Choroid plexus epithelial cell (primary cell): ENCODE data around the gene NCBP3.

Experiments
- DNase-seq: peaks from one replicate; pipeline ENCODE4 v3.0.0-alpha.2; 2010; ENCODE audit warnings: low read depth
- H3K4me3 ChIP-seq: 2 replicates; pipeline ENCODE4 v1.5.1; 2011; ENCODE audit warnings: low read depth, mild to moderate bottlenecking, control low read depth, low read length, moderate library complexity
- TF ChIP-seq, protein P1 (sequence below): conservative IDR thresholded peaks from 2 replicates; pipeline ENCODE4 v1.5.1; 2011; ENCODE audit warnings: low read depth, mild to moderate bottlenecking, control low read depth, inconsistent platforms, low read length, moderate library complexity

The NCBP3 gene

DNA sequence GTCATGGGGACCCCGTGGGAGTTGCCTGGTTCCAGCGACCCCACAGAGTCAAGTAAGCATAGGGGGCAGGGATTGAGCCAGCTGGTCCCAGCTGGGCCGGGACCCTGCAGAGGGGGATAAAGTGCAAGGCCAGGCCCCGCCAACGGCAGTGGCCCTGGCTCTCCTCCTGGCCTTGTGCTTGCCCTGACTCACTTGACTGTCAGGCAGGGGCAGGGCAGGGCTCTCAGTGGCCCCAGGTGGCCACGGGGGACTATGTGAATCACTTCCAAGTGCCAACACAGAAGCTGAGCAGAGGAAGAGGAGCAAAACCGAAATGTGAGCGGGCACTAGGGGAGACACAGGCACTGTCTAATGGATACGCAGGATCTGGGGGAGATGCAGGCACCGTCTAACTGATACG, 21.6 kb upstream of the NCBP3 start:
- no peak for DNase-seq
- no peak overlapping the region for H3K4me3 ChIP-seq
- TF ChIP-seq, protein P1, sequence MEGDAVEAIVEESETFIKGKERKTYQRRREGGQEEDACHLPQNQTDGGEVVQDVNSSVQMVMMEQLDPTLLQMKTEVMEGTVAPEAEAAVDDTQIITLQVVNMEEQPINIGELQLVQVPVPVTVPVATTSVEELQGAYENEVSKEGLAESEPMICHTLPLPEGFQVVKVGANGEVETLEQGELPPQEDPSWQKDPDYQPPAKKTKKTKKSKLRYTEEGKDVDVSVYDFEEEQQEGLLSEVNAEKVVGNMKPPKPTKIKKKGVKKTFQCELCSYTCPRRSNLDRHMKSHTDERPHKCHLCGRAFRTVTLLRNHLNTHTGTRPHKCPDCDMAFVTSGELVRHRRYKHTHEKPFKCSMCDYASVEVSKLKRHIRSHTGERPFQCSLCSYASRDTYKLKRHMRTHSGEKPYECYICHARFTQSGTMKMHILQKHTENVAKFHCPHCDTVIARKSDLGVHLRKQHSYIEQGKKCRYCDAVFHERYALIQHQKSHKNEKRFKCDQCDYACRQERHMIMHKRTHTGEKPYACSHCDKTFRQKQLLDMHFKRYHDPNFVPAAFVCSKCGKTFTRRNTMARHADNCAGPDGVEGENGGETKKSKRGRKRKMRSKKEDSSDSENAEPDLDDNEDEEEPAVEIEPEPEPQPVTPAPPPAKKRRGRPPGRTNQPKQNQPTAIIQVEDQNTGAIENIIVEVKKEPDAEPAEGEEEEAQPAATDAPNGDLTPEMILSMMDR = no peak

DNA sequence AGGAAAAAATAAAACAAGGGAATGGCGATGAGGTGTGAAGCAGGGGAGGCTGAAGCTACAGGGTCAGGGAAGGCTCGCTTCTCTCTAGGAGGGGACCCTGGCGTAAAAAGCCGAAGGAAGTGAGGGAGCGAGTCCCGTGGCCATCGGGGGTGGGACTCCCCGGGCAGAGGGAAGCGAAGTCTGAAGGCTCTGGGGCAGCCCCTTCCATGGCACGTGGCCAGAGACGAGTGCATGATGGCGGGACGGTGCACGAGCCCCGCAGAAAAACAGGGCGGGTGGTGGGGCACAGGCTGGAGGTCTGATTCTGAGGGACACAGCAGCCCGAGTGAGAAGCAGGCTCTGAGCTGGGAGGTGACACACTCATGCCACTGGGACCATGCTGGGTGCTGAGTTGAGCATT, 21.1 kb upstream of the NCBP3 start:
- no peak overlapping the region for H3K4me3 ChIP-seq
- TF ChIP-seq, protein P1 = no peak
- DNase-seq = no peak

DNA sequence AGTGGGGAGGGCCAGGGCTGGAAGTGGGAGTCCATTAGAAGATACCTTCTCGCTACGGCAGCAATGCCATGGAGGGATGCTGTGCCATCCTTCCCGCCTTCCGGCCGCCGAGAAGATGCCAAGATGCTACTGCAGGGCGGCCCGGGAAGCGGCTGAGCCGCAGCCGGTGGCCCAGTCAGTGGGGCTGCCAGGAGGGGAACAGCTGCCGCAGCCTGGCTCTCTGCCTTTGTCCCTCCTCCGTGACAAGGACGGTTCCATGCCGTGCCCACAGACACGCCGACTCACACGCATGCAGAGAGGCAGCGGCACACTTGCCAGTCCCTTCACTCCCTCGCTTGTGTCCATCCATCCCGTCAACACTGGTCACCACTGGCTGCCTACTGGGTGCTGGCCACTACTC, 20.2 kb upstream of the NCBP3 start:
- no peak for DNase-seq
- H3K4me3 ChIP-seq = no peak overlapping the region
- TF ChIP-seq, protein P1 = no peak

DNA sequence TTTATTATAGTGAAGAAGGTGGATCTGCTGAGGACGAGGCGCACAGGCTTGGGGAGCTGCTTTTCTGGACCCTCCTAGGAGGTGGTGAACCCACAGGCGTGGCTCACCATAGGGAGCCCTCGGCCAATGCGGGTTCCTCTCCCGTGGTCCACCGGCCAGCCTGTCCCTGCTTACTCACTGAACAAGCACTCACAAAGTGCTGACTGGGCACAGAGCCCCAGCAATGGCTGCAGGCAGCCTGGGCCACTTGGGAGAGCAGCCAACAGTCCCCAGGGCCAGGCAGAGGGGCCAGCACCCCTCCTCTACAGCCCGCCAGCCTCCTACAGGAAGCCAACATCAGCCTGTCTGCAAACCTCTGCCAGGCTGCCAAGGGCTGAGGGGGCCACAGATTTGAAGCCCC, 19.1 kb upstream of the NCBP3 start:
- peak; percentile 60 for DNase-seq
- no peak overlapping the region for H3K4me3 ChIP-seq
- TF ChIP-seq, protein P1 = no peak

DNA sequence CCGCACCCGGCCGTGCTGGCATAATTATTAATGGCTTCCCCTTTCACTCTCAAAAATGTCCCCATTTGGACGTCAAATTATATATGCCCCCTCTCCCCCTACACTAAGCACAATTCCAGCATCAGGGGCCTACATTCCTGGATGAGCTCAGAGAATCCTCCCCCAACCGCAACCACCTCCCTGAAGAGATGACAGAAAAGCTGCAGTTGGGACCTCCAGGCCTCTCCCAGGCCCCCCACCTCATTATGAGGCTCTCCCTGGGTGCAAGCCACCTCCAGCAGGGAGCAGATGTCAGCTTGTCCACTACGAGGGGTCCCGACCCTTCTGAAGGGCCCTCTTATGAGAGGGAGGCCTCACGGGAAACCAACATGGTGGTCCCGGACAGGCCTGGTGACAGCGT, 18.5 kb upstream of the NCBP3 start:
- H3K4me3 ChIP-seq = no peak overlapping the region
- no peak for DNase-seq
- TF ChIP-seq, protein P1 = no peak

DNA sequence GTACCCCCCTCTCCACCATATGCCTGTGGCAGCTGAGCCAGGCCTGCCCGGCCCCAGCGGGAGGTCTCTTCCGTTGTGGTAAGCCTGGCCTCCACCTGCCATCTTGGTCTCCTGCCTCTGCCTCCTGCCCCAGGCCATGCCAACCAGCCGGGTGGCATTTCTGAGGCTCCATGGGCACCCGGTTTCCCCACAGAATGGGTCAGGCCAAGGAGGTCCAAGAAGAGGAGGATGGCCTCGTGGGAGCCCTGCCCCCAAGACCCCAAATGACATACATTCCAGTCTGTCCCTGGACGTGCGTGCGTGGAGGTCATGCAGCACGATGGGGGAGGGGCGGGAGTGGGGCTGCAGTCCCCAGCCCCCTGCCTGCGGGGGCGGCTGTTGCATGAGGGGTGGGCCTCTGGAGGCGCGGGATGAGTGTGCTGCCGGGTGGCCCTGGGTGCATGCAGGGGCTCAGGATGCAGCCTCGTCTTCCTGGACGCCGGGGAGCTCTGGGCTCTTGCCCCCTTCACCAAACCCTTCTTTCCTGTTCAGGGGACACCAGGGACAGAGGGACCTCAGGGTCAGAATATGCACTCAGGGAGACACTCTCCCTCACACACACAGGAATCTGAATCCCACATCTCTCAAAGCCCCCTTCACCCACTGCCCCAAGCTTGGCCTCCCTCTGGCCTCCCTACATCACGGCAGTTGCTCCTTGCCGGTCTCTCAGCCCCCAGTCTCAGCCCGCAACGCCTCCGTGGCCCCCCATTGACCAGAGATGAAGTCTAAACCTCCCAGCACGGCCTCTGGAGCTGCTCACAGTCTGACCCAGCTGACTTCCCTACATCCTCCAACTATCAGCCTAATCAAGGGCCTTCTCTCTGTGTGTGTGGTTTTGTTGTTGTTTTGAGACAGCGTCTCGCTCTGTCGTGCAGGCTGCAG, 16.0 kb upstream of the NCBP3 start:
- no peak for DNase-seq
- TF ChIP-seq, protein P1 = no peak
- H3K4me3 ChIP-seq = no peak overlapping the region
